Right hindlimb (tissue), 1 donor: ENCODE measurements around the gene ZBTB26.
"Not testable (repeated sequence)": the region's sequence is repeated elsewhere in the genome, so short reads cannot be mapped to it uniquely, and the experiment has no call there.

Source experiments
- DNase-seq: peaks from one replicate; pipeline ENCODE4 v3.0.0-alpha.2; 2018

ZBTB26 gene

DNA sequence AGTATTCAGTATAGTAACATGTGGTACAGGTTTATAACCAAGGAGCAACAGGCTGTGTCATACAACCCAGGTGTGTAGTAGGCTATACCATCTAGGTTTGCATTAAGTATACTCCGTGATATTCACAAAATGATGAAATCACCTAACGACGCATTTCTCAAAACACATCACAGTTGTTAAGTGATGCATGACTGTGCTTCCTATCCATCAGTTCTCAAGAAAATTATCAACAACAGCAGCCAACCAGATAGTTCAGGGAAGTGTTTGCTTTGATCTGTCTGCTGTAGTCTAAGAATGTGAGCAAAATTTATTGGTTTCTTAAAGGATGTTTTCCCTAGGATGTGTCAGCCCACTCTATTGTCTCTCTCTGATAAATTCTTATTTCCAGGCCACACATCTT, 7.4 kb downstream of the ZBTB26 start:
- no peak for DNase-seq

GRCh38 chr9:122922713-122923112, 8.6 kb downstream of the ZBTB26 start:
- no peak for DNase-seq

- DNase-seq = no peak
Observed at GRCh38 chr9:122918310-122918709, 13.0 kb downstream of the ZBTB26 start.

DNA sequence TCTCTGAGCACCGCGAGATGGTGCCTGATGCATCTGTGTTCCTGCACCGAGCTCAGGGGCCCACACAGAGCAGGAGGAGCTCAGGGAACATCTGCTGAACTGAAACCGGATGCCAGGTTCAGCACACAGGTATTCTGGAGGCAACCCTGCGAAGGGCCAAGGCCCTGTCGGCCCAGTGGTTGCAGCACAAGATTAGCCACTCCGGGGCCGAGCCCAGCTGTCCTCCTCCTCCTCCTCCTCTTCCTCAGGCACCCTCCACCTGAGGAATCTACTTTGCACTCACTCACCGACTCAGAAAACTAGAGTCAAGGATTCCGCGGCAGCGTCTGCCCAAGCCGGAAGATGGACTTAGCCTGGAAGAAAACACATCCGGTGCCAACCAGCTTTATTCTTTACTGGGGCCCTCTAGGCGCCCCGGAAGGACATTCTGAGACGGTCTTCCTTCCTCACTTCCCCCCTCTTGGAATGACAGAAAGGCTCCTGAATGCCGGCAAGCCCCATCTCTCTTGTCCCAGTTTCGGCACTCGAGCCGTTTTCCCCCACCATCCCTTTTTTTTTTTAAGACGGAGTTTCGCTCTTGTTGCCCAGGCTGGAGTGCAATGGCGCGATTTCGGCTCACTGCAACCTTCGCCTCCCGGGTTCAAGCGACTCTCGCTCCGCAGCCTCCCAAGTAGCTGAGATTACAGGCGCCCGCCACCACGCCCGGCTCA, 18.2 kb downstream of the ZBTB26 start, which contains the start of gene ZBTB6:
Gene ZBTB6, minus strand, starts transcription at position 360 of the 710 bp plus-strand sequence. CDS start 1,251 bp downstream, outside the sequence.
- peak; percentile 89 for DNase-seq

DNA sequence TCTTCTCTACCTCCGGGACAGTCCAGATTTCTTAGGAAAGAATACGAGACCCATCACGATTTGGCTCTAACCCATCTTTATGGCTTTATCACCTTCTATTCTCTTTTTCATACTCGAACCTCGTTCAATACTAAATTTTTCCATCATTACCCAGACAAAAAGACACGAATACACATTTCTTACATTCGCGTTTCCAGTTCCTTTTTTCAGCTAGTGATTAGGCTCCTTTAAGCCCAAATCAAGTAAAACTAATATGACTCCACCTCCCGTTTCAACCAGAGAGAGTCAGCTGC, 18.7 kb downstream of the ZBTB26 start:
- no peak for DNase-seq

DNA sequence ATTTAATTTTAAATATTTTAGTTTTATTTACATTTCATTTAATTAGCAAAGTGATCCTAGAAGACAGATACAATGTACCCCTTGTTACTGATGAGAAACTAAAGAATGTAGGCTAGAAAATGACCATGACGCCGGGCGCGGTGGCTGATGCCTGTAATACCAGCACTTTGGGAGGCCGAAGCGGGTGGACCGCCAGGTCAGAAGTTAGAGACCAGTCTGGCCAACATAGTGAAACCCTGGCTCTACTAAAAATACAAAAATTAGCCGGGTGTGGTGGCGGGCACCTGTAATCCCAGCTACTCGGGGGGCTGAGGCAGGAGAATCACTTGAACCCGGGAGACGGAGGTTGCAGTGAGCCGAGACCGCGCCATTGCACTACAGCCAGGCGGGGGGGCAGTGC, 25.2 kb downstream of the ZBTB26 start:
- not testable (repeated sequence) for DNase-seq

DNA sequence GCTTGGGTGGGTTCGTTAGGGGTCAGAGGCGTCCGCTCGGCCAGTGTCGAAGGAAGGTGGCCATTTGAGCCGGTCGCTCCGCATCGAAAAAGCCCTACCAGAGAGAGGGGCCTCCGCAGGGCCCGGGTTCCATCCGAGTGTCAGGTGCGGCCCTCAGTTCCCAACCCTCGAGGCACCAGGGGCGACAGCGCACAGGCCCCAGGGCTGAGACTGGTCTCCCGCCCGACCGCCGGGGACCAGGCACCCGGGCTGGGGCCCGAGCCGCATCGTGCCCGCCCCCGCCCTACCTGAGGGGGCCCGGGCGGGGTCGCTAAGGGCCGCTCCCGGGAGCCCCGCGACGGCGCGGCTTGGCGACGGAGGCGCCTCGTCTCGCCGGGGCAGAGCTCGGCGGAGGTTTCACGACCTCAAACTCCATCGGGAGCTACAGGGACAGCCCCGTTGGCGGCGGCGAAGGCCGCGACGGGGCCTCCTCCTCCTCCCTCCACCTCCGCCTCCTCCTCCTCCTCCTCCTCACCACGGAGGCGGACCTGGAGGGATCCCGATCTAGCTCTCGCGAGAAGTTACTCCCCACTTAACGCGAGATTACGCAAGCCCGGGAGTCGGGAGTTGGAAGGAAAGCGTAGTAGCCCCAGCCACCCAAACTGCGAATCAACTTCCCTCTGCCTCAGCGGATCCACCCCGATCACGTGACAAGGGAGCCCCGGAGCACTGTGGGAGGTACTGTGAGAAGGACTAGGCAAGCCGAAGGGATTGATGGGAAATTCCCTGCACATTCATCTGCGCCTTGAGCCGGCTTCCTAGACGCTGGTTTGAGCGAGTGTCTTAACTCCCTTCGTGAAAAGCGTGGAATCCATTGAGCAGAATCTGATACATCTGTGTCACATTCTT, 26.2 kb downstream of the ZBTB26 start, which contains the start of gene RC3H2:
Gene RC3H2, minus strand, starts transcription at position 537 of the 888 bp plus-strand sequence. CDS start 7,850 bp downstream, outside the sequence.
- peak; percentile 100 for DNase-seq

DNA sequence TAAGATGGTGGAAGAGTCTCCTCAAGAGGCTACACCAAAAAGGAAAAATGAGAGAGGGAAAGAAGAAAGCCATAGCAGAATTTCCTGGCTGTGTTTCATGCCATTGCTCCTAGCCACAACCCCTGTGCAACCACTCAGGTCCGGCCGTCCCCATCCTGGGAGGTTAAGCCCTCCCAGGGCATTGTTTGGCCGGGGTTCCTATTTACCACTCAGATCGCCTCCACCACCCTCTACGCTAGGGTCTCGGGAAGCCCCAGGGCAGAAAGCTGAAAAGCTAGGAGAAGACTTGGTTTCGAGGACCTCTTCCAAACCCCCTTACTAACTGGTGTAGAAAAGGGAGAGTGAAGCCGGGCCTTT, 26.9 kb downstream of the ZBTB26 start:
- DNase-seq = no peak

GRCh38 chr9:122900791-122901190, 30.5 kb downstream of the ZBTB26 start:
- DNase-seq = no peak

GRCh38 chr9:122897969-122898368, 33.3 kb downstream of the ZBTB26 start:
- DNase-seq = no peak

DNA sequence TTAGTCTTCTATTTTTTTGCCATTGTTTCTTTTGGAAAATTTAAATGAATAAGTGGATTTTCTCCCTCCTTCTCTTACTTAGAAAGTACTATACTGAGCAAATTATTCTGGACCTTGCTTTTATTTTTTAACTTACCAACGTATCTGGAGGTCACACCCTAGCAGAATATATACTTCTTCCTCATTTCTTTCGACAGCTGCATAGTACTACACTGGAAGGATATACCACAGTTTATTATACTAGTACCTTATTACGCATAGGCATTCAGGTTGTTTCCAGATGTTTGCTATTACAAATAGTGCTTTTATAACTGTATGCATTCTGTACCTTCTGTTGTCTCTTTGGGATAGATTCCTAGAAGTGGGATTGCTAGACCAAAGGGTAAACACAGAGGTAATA, 42.8 kb downstream of the ZBTB26 start:
- DNase-seq = no peak

- DNase-seq = no peak
Observed at GRCh38 chr9:122883125-122883524, 48.2 kb downstream of the ZBTB26 start.

DNA sequence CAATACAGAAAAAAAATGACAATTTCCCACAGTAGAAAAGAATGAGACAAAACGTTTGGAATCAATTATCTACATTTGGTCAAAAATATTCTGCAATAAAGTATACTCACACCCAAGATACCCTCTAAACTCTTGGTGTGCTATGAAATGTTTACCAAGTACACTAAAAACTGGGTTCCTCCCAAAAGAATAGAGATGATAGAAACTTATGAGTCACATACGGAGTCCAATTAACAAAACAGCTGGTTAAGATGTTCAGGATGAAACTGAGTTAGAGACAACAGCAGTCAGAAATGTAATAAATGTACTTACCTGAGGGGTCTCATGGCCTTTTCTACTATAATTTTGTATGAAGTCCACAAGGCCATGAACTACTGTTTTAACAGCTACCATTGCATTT, 51.9 kb downstream of the ZBTB26 start:
- no peak for DNase-seq

DNA sequence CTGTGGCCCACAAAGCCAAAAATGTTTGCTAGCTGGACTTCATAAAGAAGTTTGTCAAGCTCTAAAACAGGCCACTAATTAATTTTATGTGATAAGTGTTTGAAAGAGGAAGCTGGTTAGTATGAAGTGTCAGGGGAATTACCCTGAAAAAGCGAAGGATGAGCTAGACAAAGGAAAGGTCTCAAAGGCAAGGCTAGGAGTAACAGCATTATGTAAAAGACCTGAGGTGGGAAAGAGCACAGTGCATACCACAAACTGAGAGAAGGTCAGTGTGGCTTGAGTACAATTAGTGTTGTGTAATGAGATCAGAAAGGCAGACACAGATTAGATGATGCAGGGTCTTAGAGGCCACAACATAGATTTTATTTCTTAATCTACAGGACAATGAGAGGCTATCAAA, 55.8 kb downstream of the ZBTB26 start:
- no peak for DNase-seq

- not testable (repeated sequence) for DNase-seq
Observed at GRCh38 chr9:122867276-122867675, 64.0 kb downstream of the ZBTB26 start.

GRCh38 chr9:122866079-122866478, 65.2 kb downstream of the ZBTB26 start:
- DNase-seq = no peak
